LNCaP clone FGC (cell line): ENCODE results near the gene C2orf80.

Experiments used
- DNase-seq: peaks from one replicate; pipeline ENCODE4 v3.0.0-alpha.2; 2011; ENCODE audit warnings: low read depth
- H3K4me3 ChIP-seq: 2 replicates; pipeline ENCODE4 v1.5.1; 2011; ENCODE audit warnings: mild to moderate bottlenecking, low read depth, low read length, control low read depth
- CTCF ChIP-seq: IDR thresholded peaks from 2 replicates; pipeline ENCODE4 v1.5.1; 2012; ENCODE audit warnings: mild to moderate bottlenecking; ENCODE audit not compliant: control insufficient read depth, insufficient read depth; ENCODE audit errors: extremely low read depth

Gene C2orf80

DNA sequence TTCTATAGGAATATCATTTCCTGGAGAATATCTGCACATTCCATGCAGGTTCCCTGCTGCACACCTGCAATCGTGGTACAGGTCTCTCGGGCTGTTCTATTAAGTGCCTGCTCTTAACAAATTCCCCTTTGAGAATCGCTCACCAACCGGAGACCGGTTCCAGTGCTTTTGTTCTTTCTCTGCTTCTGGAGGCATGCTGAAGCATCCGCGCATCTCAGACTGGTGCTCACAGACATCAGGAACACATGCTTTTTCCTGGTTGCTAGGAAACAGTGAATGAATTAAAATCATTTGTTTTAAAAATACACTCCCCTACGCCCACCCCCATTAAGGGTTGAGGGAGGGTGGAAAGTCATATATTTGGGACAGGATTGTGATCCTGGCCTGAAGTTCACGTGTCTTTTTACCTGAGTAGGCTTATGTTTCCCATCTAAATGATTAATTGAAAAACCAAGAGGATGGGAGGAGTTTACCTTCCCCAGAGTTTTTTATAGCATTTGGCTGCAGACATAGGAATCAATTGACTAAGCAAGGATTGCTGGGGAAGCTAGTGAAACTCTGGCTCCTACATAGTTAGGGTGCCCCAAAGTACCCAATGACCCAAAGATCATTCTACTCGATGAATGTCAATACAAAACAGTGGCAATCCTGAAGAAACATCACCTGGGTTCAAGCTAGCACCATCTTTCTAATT lies at the start of gene C2orf80:
TSS of gene C2orf80 (minus strand) at position 221 of the 694 bp plus-strand sequence. CDS start 3,044 bp downstream, outside the sequence.
- H3K4me3 ChIP-seq = no peak within 1 kb of the TSS
- DNase-seq = no peak
- TF ChIP-seq CTCF = no peak

DNA sequence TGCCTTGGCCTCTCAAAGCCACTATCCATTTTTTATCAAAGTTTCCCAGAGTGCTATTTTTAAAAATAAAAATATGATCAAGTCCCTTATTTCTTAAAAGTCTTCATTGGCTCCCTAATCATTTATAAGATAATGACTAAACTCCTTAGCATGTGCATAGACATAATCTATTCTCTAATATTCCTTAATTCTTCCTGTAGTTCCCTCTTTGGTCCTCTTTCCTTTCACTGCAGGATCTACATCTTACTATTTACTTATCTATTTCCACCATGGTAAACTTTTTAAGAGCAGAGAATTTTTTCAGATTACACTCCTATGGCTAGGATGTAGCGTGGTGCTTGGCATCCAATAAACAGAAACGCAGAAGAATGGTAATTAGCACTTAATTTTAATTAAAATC lies 46.0 kb upstream of the C2orf80 start:
- no peak for DNase-seq
- no peak overlapping the region for H3K4me3 ChIP-seq
- TF ChIP-seq CTCF = no peak

- no peak for TF ChIP-seq CTCF
Observed at GRCh38 chr2:208234786-208235185, 45.0 kb upstream of the C2orf80 start.

DNA sequence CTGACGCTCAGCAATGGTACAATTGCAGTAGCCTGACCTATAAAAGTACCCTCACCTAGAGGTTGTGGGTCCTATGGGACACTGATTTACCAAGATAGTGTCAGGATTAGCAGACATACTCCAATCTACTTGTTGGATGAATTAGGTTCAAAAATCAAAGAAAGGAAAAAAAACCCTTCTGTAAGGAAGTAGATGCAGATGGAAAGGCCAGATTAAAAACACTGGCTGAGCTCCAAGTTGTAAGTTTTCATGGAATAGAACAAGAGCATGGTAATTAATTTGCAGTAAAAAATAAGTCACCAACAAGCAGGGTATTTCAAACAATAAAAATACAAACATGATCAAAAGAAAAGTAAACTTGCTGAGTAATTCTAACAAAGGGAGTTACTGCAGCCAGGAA lies 38.6 kb upstream of the C2orf80 start:
- no peak for TF ChIP-seq CTCF
- DNase-seq = no peak
- no peak overlapping the region for H3K4me3 ChIP-seq

More at GRCh38 chr2:208234786-208235185, 45.0 kb upstream of the C2orf80 start:
- no peak for DNase-seq
- H3K4me3 ChIP-seq = no peak overlapping the region

DNA sequence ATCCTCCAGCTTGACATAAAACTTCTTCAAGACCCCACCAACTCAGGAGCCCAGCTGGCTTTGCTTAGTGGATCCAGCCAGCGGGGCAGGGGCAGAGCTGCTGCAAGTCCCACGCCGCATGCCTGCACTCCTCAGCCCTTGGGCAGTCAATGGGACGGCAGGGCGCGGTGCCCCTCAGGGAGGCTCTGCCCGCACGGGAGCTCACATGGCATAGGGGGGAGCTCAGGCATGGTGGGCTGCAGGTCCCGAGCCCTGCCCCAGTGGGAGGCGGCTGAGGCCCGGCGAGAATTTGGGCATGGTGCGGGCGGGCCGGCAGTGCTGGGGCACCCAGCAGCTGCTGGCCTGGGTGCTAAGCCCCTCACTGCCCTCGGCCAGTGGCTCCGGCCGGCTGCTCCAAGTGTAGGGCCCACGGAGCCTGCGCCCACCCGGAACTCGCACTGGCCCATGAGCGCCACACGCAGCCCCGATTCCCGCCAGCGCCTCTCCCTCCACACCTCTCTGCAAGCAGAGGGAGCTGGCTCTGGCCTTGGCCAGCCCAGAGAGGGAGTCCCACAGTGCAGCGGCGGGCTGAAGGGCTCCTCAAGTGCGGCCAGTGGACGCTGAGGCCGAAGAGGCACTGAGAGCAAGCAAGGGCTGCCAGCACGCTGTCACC lies 37.9 kb upstream of the C2orf80 start:
- no peak for DNase-seq
- H3K4me3 ChIP-seq = no peak overlapping the region
- no peak for TF ChIP-seq CTCF

GRCh38 chr2:208224802-208225201 lies 35.0 kb upstream of the C2orf80 start:
- no peak for TF ChIP-seq CTCF
- DNase-seq = no peak
- no peak overlapping the region for H3K4me3 ChIP-seq
